Stomach (tissue), 9 donors: ENCODE measurements around the gene CSE1L. TPM values are rescaled to one million over a fixed set of nuclear protein-coding genes. Genes with fewer than 3 reads are reported as not detected.

ENCODE experiments used
- DNase-seq, 2 donors: peaks; one replicate each; pipeline versions ENCODE4 v3.0.0 to v3.0.0-alpha.2; 2013 to 2019
- H3K27ac ChIP-seq, 5 donors: fragments of 200-600 bp in 4 of 5; sonication (generic) in 4 of 5; one replicate each; pipeline ENCODE4 v1.5.1; 2013 to 2019; ENCODE audit warnings: mild to moderate bottlenecking in 1 of 5, moderate library complexity in 1 of 5
- H3K27me3 ChIP-seq, 3 donors: fragments of 200-600 bp; sonication (generic); one replicate each; pipeline ENCODE4 v1.5.1; 2017 to 2019; ENCODE audit warnings: mixed run types in 1 of 3
- H3K36me3 ChIP-seq, 4 donors: fragments of 200-600 bp; sonication (generic); 1 replicate in 3 of 4; 2 replicates in 1 of 4; pipeline ENCODE4 v1.5.1; 2016 to 2019
- H3K4me1 ChIP-seq, 4 donors: fragments of 200-600 bp; sonication (generic); one replicate each; pipeline ENCODE4 v1.5.1; 2016 to 2019
- H3K4me3 ChIP-seq, 4 donors: fragments of 200-600 bp; sonication (generic) in 3 of 4; one replicate each; pipeline ENCODE4 v1.5.1; 2016 to 2019; ENCODE audit warnings: mild to moderate bottlenecking in 1 of 4
- H3K9me3 ChIP-seq, 4 donors: fragments of 200-600 bp; sonication (generic); one replicate each; pipeline ENCODE4 v1.5.1; 2016 to 2019
- EP300 ChIP-seq: sonication (generic); formaldehyde crosslinking; IDR thresholded peaks from one replicate; pipeline ENCODE4 v1.6.1; 2017; ENCODE audit warnings: antibody characterized with exemption
- POLR2A ChIP-seq, 4 donors: fragments of 450-650 bp; IDR thresholded peaks; one replicate each; pipeline ENCODE4 v1.6.1; 2016; ENCODE audit warnings: antibody characterized with exemption in 4 of 4, control low read depth in 2 of 4, mild to moderate bottlenecking in 1 of 4, moderate library complexity in 1 of 4
- POLR2AphosphoS5 ChIP-seq, 3 donors: sonication (generic); formaldehyde crosslinking; IDR thresholded peaks; one replicate each; pipeline ENCODE4 v1.6.1; 2016; ENCODE audit warnings: antibody characterized with exemption in 3 of 3
- WGBS, 5 donors: extraction: QIAGEN DNeasy Blood & Tissue Kit in 3 of 5; methylation state at CpG; one replicate each; pipeline versions ENCODE4 v1.1.5 to v1.1.7; 2013 to 2018; 5-methylcytosine and 5-hydroxymethylcytosine counted together
- intact Hi-C: fragments of 100-400 bp; cut with DNase I; formaldehyde crosslinking; loops from one replicate; pipeline ENCODE4 v1.15.1; 2023; ENCODE audit warnings: low total_unique reads
- polyA plus RNA-seq, 3 donors: library from polyadenylated mRNA; stranded (reverse); fragments of 200-250 nt; gene quantifications; one replicate each; pipeline ENCODE4 v1.2.3, GENCODE V29; 2013
- total RNA-seq, 5 donors: library from RNA; depleted of rRNA; stranded (reverse); fragments of >200 nt; gene quantifications; one replicate each; pipeline versions ENCODE4 v1.1.0 to v1.2.3, GENCODE V29; 2014 to 2016
- TF ChIP-seq, protein P1 (sequence below), 7 experiments: fragments of 450-650 bp in 4 of 7; fragments of 200-600 bp in 3 of 7; sonication (generic) in 3 of 7; IDR thresholded peaks; one replicate each; pipeline ENCODE4 v1.5.1; 2016 to 2019; ENCODE audit warnings: antibody characterized with exemption in 7 of 7, control low read depth in 2 of 7, mild to moderate bottlenecking in 1 of 7
- donor health status: healthy with polysubstance abuse.
- donor health status: Bipolar disorder and iron deficiency.
- donor health status: healthy.

CSE1L gene
- total and polyA plus RNA-seq, 8 donors, result 2.0 to 66.1 (median 31.1) TPM

GRCh38 chr20:49118307-49118706 lies 72.2 kb downstream of the CSE1L start:
- Histone ChIP-seq H3K9me3 (no peaks in the 10 kb centered on the region), H3K27ac (no peak overlapping the region), H3K27me3 (no peaks in the 10 kb centered on the region), H3K4me3 (no peak overlapping the region), H3K36me3 (peaks cover 61 to 100% (median 98%) of the 10 kb centered on the region in 4 donors), H3K4me1 (peaks cover 0 to 5% (median 0%) of the 10 kb centered on the region in 4 donors)
- 79 to 87% (median 82%) methylated on average over 3 of the region's 3 CpGs for WGBS, 5 donors
- intact Hi-C loops, result no loop called here
- no peak for DNase-seq
- TF ChIP-seq POLR2AphosphoS5 (IDR thresholded peaks at IDR 0.05) (no peak), EP300 (no peak), POLR2A (IDR thresholded peaks at IDR 0.05) (no peak)
- TF ChIP-seq, protein P1, sequence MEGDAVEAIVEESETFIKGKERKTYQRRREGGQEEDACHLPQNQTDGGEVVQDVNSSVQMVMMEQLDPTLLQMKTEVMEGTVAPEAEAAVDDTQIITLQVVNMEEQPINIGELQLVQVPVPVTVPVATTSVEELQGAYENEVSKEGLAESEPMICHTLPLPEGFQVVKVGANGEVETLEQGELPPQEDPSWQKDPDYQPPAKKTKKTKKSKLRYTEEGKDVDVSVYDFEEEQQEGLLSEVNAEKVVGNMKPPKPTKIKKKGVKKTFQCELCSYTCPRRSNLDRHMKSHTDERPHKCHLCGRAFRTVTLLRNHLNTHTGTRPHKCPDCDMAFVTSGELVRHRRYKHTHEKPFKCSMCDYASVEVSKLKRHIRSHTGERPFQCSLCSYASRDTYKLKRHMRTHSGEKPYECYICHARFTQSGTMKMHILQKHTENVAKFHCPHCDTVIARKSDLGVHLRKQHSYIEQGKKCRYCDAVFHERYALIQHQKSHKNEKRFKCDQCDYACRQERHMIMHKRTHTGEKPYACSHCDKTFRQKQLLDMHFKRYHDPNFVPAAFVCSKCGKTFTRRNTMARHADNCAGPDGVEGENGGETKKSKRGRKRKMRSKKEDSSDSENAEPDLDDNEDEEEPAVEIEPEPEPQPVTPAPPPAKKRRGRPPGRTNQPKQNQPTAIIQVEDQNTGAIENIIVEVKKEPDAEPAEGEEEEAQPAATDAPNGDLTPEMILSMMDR (IDR thresholded peaks at IDR 0.05), result no peak

DNA sequence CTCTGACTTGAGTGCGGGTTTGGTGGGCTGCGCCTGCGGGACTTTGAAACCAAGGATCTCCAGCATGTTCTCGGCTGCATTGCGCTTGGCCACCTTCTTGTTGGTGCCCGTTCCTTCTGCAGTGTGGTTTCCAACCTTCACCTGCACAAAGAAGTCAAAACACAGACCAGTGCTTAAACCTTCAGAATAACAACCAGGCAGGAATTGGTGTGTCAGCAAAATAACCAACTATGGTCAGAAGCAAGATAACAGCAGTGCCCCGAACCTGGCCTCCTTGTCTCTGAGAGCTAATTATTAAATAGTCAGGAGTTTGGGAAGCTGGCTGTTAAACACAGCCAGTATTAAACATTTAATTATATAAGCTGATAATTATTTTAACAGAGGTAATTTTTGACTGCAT lies 73.9 kb downstream of the CSE1L start:
- no peak overlapping the region for H3K27ac ChIP-seq
- no peak for TF ChIP-seq POLR2AphosphoS5 (IDR thresholded peaks at IDR 0.05)
- TF ChIP-seq POLR2A (IDR thresholded peaks at IDR 0.05), result no peak
- no peak for TF ChIP-seq EP300
- TF ChIP-seq, protein P1 (IDR thresholded peaks at IDR 0.05), result no peak
- WGBS, 5 donors, result 79 to 84% (median 81%) methylated on average over 7 of the region's 7 CpGs

DNA sequence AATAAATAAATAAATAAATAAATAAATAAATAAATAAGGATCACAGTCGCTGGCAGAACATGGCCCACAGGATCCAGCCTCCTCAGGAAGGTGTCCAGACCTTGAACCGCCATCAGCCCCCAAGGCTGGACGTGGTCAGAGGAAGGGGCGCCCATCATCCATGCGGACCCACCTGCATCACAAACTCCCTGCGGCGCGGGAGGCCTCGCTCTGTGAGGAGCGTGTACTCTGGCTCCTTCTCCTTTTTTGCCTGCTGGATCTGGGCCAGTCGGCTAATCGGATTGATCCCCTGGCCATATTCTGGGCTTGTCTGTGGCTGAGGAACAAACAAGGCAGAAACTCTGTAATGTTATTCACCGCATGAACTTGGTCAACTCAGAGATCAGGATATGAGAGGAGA lies 76.8 kb downstream of the CSE1L start:
- intact Hi-C loops, result no loop called here
- no peak for DNase-seq
- peaks cover 0 to 5% (median 0%) of the 10 kb centered on the region in 4 donors for H3K4me1 ChIP-seq
- no peaks in the 10 kb centered on the region for H3K9me3 ChIP-seq
- H3K4me3 ChIP-seq, result no peak overlapping the region
- peaks cover 25 to 85% (median 77%) of the 10 kb centered on the region in 4 donors for H3K36me3 ChIP-seq
- H3K27ac ChIP-seq, result no peak overlapping the region
- H3K27me3 ChIP-seq, result no peaks in the 10 kb centered on the region
- TF ChIP-seq POLR2A (IDR thresholded peaks at IDR 0.05), result no peak
- TF ChIP-seq, protein P1 (IDR thresholded peaks at IDR 0.05), result no peak
- TF ChIP-seq POLR2AphosphoS5 (IDR thresholded peaks at IDR 0.05), result no peak
- TF ChIP-seq EP300, result no peak
- WGBS, 5 donors, result 90 to 93% (median 92%) methylated on average over 13 of the region's 13 CpGs

More for the DNA sequence above, 73.9 kb downstream of the CSE1L start:
- intact Hi-C loops, result no loop called here
- Histone ChIP-seq H3K36me3 (peaks cover 48 to 98% (median 95%) of the 10 kb centered on the region in 4 donors), H3K4me3 (no peak overlapping the region), H3K4me1 (peaks cover 0 to 5% (median 0%) of the 10 kb centered on the region in 4 donors), H3K9me3 (no peaks in the 10 kb centered on the region), H3K27me3 (no peaks in the 10 kb centered on the region)
- DNase-seq, result no peak

GRCh38 chr20:49123982-49124381 lies 77.9 kb downstream of the CSE1L start:
- peaks cover 19 to 80% (median 72%) of the 10 kb centered on the region in 4 donors for H3K36me3 ChIP-seq
- 96 to 98% (median 98%) methylated on average over 9 to 10 of the region's 10 CpGs for WGBS, 5 donors
- no peak overlapping the region for H3K4me3 ChIP-seq
- H3K4me1 ChIP-seq, result peaks cover 0 to 5% (median 0%) of the 10 kb centered on the region in 4 donors
- no peak overlapping the region for H3K27ac ChIP-seq
- no peaks in the 10 kb centered on the region for H3K27me3 ChIP-seq
- DNase-seq, result no peak
- intact Hi-C loops, result no loop called here
- TF ChIP-seq, protein P1 (IDR thresholded peaks at IDR 0.05), result no peak
- TF ChIP-seq POLR2AphosphoS5 (IDR thresholded peaks at IDR 0.05) (no peak), POLR2A (IDR thresholded peaks at IDR 0.05) (no peak), EP300 (no peak)
- H3K9me3 ChIP-seq, result no peaks in the 10 kb centered on the region
